Peyer's patch (tissue), 4 donors: Measurements from ENCODE around the gene TYMS. TPM values are rescaled to one million over a fixed set of nuclear protein-coding genes. Genes with fewer than 3 reads are reported as not detected.
A peak's percentile ranks its signal among the peaks of the same experiment; 100 is the strongest.

Experiments
- DNase-seq, 3 donors: peaks; one replicate each; pipeline ENCODE4 v3.0.0-alpha.2; 2017 to 2019
- H3K27ac ChIP-seq, 4 donors: fragments of 200-600 bp; sonication (generic); one replicate each; pipeline ENCODE4 v1.5.1; 2016 to 2019
- H3K27me3 ChIP-seq, 2 donors: fragments of 200-600 bp; sonication (generic); one replicate each; pipeline ENCODE4 v1.5.1; 2019
- H3K36me3 ChIP-seq, 3 donors: fragments of 200-600 bp; sonication (generic); one replicate each; pipeline ENCODE4 v1.5.1; 2016 to 2019
- H3K4me1 ChIP-seq, 4 donors: fragments of 200-600 bp; sonication (generic); one replicate each; pipeline ENCODE4 v1.5.1; 2016 to 2019
- H3K4me3 ChIP-seq, 4 donors: fragments of 200-600 bp; sonication (generic); 1 replicate in 3 of 4; 2 replicates in 1 of 4; pipeline ENCODE4 v1.5.1; 2016 to 2019; ENCODE audit warnings: mild to moderate bottlenecking in 1 of 4
- H3K9me3 ChIP-seq, 4 donors: fragments of 200-600 bp; sonication (generic); one replicate each; pipeline ENCODE4 v1.5.1; 2016 to 2019; ENCODE audit warnings: mild to moderate bottlenecking in 1 of 4
- POLR2A ChIP-seq, 2 donors: fragments of 450-650 bp; IDR thresholded peaks; one replicate each; pipeline ENCODE4 v1.5.1; 2017; ENCODE audit warnings: antibody characterized with exemption in 2 of 2, mild to moderate bottlenecking in 2 of 2, moderate library complexity in 2 of 2
- total RNA-seq, 4 donors: library from RNA; depleted of rRNA; stranded (reverse); fragments of >200 nt; gene quantifications; one replicate each; pipeline ENCODE4 v1.1.0, GENCODE V29; 2016
- TF ChIP-seq, protein P1 (sequence below), 6 experiments: fragments of 450-650 bp in 4 of 6; fragments of 200-600 bp in 2 of 6; sonication (generic) in 1 of 6; IDR thresholded peaks; one replicate each; pipeline ENCODE4 v1.5.1; 2017 to 2019; ENCODE audit warnings: antibody characterized with exemption in 6 of 6, mild to moderate bottlenecking in 3 of 6, moderate library complexity in 1 of 6

The TYMS gene
- total RNA-seq, 4 donors from 2014 or later = 6.7 to 71.8 (median 11.7) TPM

DNA sequence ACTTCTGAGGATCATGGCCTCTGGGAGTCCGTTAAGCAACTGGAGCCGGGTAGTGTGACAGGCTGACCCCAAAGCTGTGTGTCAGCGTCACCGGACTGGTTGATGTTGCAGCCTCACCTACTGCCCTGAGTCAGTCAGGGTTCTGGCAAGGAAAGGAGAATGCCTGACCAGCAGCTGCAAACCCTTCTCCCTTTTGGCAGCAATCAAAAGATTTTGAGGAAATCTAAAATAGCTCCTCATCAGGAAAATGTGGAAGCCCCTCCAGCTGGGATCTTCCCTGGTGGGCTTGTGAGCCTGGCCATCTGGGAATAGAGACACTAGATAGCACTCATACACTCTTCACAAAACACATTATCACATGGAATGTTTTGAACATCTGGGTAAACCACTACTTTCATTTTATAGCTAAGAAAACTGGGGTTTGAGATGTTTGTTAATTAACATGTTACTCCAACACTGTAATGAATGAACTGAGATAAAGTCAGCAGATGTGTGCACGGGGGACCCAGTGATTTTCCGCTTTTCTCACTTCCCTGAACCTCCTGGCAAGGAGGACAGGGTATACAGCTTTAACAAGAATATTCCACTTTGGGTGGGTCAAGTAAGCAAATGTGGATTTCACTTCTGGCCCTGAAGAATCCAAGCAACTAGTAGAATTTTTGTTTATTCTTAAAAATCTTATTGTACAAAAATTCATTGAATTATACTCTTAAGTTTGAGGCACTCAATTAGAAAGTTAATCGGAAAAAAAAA is 36.0 kb upstream of the TYMS start:
- TF ChIP-seq, protein P1, sequence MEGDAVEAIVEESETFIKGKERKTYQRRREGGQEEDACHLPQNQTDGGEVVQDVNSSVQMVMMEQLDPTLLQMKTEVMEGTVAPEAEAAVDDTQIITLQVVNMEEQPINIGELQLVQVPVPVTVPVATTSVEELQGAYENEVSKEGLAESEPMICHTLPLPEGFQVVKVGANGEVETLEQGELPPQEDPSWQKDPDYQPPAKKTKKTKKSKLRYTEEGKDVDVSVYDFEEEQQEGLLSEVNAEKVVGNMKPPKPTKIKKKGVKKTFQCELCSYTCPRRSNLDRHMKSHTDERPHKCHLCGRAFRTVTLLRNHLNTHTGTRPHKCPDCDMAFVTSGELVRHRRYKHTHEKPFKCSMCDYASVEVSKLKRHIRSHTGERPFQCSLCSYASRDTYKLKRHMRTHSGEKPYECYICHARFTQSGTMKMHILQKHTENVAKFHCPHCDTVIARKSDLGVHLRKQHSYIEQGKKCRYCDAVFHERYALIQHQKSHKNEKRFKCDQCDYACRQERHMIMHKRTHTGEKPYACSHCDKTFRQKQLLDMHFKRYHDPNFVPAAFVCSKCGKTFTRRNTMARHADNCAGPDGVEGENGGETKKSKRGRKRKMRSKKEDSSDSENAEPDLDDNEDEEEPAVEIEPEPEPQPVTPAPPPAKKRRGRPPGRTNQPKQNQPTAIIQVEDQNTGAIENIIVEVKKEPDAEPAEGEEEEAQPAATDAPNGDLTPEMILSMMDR (IDR thresholded peaks at IDR 0.05) = no peak
- TF ChIP-seq POLR2A (IDR thresholded peaks at IDR 0.05) = no peak
- DNase-seq = no peak
- Histone ChIP-seq H3K27me3 (no peaks in the 10 kb centered on the region), H3K9me3 (no peaks in the 10 kb centered on the region), H3K27ac (no peak overlapping the region), H3K4me3 (no peak overlapping the region), H3K36me3 (no peaks in the 10 kb centered on the region), H3K4me1 (no peaks in the 10 kb centered on the region)

DNA sequence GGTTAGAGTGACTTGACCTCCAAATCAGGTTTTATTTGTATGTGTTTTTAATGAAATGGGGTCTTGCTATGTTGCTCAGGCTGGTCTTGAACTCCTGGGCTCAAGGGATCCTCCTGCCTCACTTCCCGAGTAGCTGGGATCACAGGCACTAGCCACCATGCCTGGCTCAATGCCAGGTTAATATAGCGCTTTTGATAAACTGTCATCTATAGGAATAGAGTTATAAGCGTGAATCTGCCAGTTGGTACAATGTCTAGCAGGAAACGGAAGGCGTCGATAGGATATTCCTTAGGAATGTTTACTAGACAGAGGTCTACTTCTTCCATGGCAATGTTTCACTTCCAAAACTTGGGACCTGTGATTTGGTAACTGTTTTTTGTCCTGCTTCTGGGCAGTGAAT is 35.2 kb upstream of the TYMS start:
- DNase-seq = no peak

DNA sequence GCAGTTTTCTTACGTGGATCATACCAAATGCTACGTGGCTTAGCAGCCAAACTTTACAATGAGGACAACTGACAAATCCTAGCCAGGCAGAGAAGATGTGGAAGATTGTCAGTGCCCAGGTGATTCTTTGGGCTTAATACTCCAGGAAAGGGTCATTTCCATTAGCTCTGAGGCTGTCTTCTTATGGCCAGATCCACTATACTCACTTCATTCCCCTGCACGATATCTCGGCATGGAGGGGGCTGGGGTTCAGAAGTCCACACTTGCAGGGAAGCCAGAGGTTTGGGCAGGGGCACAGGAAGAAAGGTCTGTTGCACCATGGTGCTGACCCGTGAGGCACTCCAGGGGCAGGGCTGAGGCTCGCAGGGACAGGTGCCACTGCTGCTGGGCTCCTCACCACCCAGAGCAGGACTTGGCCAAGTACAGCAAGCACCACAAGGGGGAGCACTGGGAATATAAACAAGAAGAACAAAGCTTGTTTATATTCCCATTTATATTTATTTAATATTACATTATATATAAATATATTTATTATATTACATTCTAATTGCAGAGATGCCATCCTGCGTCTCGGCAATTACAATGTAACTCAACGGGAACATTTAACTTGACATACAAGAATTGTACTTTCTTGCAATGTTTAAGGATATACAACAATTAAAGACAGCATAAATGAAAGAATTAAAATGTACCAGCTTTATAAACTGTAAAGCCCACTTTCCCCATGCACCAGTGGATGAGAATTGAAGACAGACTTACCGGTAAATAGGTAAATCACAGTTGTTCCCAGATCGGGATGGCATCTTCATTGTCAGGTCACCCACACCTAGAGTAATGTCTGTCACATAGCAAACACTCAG is 33.5 kb upstream of the TYMS start:
- Histone ChIP-seq H3K4me1 (no peaks in the 10 kb centered on the region), H3K36me3 (no peaks in the 10 kb centered on the region), H3K4me3 (no peak overlapping the region), H3K9me3 (no peaks in the 10 kb centered on the region), H3K27ac (no peak overlapping the region), H3K27me3 (no peaks in the 10 kb centered on the region)
- TF ChIP-seq, protein P1 (IDR thresholded peaks at IDR 0.05) = peak in 5 of 6 experiments; percentile 27 to 54 (median 50)
- no peak for TF ChIP-seq POLR2A (IDR thresholded peaks at IDR 0.05)
- DNase-seq = peak; percentile 55 to 85 (median 63)

More for the DNA sequence above, 35.2 kb upstream of the TYMS start:
- H3K36me3 ChIP-seq = no peaks in the 10 kb centered on the region
- no peak overlapping the region for H3K27ac ChIP-seq
- no peaks in the 10 kb centered on the region for H3K27me3 ChIP-seq
- H3K4me1 ChIP-seq = no peaks in the 10 kb centered on the region
- no peaks in the 10 kb centered on the region for H3K9me3 ChIP-seq
- no peak for TF ChIP-seq POLR2A (IDR thresholded peaks at IDR 0.05)
- TF ChIP-seq, protein P1 (IDR thresholded peaks at IDR 0.05) = no peak
- no peak overlapping the region for H3K4me3 ChIP-seq

DNA sequence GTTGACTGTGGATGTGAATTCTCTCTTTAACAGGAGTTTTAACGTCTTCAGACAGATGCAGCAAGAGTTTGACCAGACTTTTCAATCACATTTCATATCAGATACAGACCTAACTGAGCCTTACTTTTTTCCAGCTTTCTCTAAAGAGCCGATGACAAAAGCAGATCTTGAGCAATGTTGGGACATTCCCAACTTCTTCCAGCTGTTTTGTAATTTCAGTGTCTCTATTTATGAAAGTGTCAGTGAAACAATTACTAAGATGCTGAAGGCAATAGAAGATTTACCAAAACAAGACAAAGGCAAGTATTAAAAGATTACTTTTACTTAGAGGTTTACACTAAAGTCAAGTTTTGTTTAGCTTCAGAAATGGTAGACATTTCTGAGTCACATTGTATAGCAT is 30.2 kb upstream of the TYMS start:
- H3K4me3 ChIP-seq = no peak overlapping the region
- no peaks in the 10 kb centered on the region for H3K36me3 ChIP-seq
- TF ChIP-seq POLR2A (IDR thresholded peaks at IDR 0.05) = no peak
- TF ChIP-seq, protein P1 (IDR thresholded peaks at IDR 0.05) = no peak
- H3K27ac ChIP-seq = no peak overlapping the region
- H3K27me3 ChIP-seq = no peaks in the 10 kb centered on the region
- H3K9me3 ChIP-seq = no peaks in the 10 kb centered on the region
- no peaks in the 10 kb centered on the region for H3K4me1 ChIP-seq
- no peak for DNase-seq

DNA sequence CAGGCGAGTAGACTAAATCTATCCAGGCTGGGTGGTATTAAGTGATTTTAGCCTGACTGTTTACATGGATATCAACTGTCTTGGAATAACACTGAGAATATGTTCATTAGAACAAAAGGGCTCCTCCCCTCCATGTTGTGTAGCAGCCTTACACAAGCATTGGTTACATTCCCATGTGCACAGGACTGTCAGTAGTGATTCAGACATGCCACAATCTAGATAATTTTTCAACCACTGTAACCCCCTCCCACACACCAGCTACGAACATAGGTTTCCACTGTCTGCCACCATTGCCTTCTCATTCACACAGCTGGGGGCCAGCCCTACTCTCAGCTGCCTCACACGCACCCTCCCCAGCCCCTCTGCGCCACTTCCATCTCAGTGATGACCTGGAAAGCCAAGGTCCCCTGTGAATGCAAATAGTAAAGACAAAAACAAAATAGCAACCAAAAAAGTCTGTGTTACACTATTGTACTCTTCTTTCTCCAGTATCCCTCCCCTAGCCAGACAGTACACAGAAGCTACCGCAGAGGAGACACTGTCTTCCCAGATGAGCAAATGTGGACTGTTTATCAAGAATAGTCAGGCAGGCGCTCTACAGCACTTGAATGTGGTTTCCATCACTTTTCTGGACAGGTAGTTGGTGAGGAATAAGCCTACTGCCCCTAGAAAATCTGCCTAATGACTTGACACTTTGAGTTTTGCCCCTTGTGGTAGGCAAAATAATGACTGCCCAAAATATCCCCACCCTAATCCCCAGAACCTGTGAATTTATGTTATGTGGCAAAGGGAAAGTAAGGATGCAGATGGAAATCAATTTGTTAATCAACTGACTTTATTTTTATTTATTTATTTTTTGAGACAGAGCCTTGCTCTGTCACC is 27.9 kb upstream of the TYMS start:
- Histone ChIP-seq H3K27me3 (no peaks in the 10 kb centered on the region), H3K36me3 (no peaks in the 10 kb centered on the region), H3K27ac (no peak overlapping the region), H3K9me3 (no peaks in the 10 kb centered on the region), H3K4me3 (no peak overlapping the region), H3K4me1 (no peaks in the 10 kb centered on the region)
- DNase-seq = no peak
- no peak for TF ChIP-seq POLR2A (IDR thresholded peaks at IDR 0.05)
- TF ChIP-seq, protein P1 (IDR thresholded peaks at IDR 0.05) = no peak
